OCI-LY1 (cell line): Measurements from ENCODE around the gene PLCG2.

Experiments
- H2AFZ ChIP-seq: fragments of 200-600 bp; sonication (generic), shearing (Covaris generic); 2 replicates; pipeline ENCODE4 v1.6.0; 2014; ENCODE audit warnings: antibody characterized with exemption, mild to moderate bottlenecking, low read length
- H3F3A ChIP-seq: fragments of 200-600 bp; sonication (generic), shearing (Covaris generic); 2 replicates; pipeline ENCODE4 v1.6.0; 2014; ENCODE audit warnings: mild to moderate bottlenecking, antibody characterized with exemption, low read length, moderate library complexity; ENCODE audit not compliant: insufficient read depth
- H3K27ac ChIP-seq: fragments of 200-600 bp; sonication (generic); 2 replicates; pipeline ENCODE4 v1.5.1; 2014; ENCODE audit warnings: low read length, mixed run types, mild to moderate bottlenecking, low read depth; ENCODE audit not compliant: poor library complexity, severe bottlenecking
- H3K27me3 ChIP-seq: fragments of 200-600 bp; sonication (generic); 2 replicates; pipeline ENCODE4 v1.6.0; 2014; ENCODE audit warnings: antibody characterized with exemption, mild to moderate bottlenecking, low read length, moderate library complexity; ENCODE audit not compliant: insufficient read depth
- H3K36me3 ChIP-seq: fragments of 200-600 bp; sonication (generic); 2 replicates; pipeline ENCODE4 v1.6.1; 2014; ENCODE audit warnings: mild to moderate bottlenecking, antibody characterized with exemption, low read length, moderate library complexity, mixed read lengths; ENCODE audit not compliant: insufficient read depth
- H3K4me1 ChIP-seq: fragments of 200-600 bp; sonication (generic); 2 replicates; pipeline ENCODE4 v1.5.1; 2014; ENCODE audit warnings: mild to moderate bottlenecking, low read length, moderate library complexity; ENCODE audit not compliant: insufficient read depth, severe bottlenecking
- H3K4me2 ChIP-seq: fragments of 200-600 bp; sonication (generic), shearing (Covaris generic); 2 replicates; pipeline ENCODE4 v1.6.1; 2014; ENCODE audit warnings: low read length
- H3K4me3 ChIP-seq: fragments of 200-600 bp; sonication (generic); 2 replicates; pipeline ENCODE4 v1.5.1; 2014; ENCODE audit warnings: low read length, low read depth, mild to moderate bottlenecking, mixed read lengths; ENCODE audit not compliant: poor library complexity, severe bottlenecking
- H3K79me2 ChIP-seq: fragments of 200-600 bp; shearing (Covaris generic); 2 replicates; pipeline ENCODE4 v1.6.1; 2016; ENCODE audit warnings: mixed run types, low read length, mixed read lengths; ENCODE audit not compliant: insufficient read depth
- H3K9ac ChIP-seq: fragments of 200-600 bp; sonication (generic), shearing (Covaris generic); 2 replicates; pipeline ENCODE4 v1.6.1; 2014; ENCODE audit warnings: mild to moderate bottlenecking, low read length, mixed read lengths
- H3K9me2 ChIP-seq: fragments of 200-600 bp; sonication (generic), shearing (Covaris generic); 2 replicates; pipeline ENCODE4 v1.6.1; 2014; ENCODE audit warnings: low read depth, mild to moderate bottlenecking, low read length, mixed read lengths
- H3K9me3 ChIP-seq: fragments of 200-600 bp; shearing (Covaris generic); 2 replicates; pipeline ENCODE4 v1.6.1; 2014; ENCODE audit warnings: low read length, mixed read lengths
- H4K20me1 ChIP-seq: fragments of 200-600 bp; sonication (generic), shearing (Covaris generic); 2 replicates; pipeline ENCODE4 v1.6.0; 2016; ENCODE audit warnings: mild to moderate bottlenecking, low read length; ENCODE audit not compliant: insufficient read depth
- EZH2 ChIP-seq: fragments of 200-600 bp; sonication (generic), shearing (Covaris generic); IDR thresholded peaks from 2 replicates; pipeline ENCODE4 v1.8.0; 2017; ENCODE audit warnings: borderline replicate concordance, mixed run types, mild to moderate bottlenecking, antibody characterized with exemption, low read length, moderate library complexity, mixed read lengths
- TF ChIP-seq, protein P1 (sequence below): fragments of 200-600 bp; sonication (generic), shearing (Covaris generic); IDR thresholded peaks from 2 replicates; pipeline ENCODE4 v1.5.1; 2017; ENCODE audit warnings: mild to moderate bottlenecking, antibody characterized with exemption, low read length, moderate library complexity, mixed read lengths

PLCG2 gene

GRCh38 chr16:81891736-81892364 lies 112.8 kb downstream of the PLCG2 start:
- H3K4me3 ChIP-seq, result no peak overlapping the region
- H3K27me3 ChIP-seq, result no peaks in the 10 kb centered on the region
- no peaks in the 10 kb centered on the region for H4K20me1 ChIP-seq
- no peak overlapping the region for H3K4me2 ChIP-seq
- no peak overlapping the region for H3K27ac ChIP-seq
- no peak overlapping the region for H2AFZ ChIP-seq
- no peak for TF ChIP-seq EZH2
- TF ChIP-seq, protein P1, sequence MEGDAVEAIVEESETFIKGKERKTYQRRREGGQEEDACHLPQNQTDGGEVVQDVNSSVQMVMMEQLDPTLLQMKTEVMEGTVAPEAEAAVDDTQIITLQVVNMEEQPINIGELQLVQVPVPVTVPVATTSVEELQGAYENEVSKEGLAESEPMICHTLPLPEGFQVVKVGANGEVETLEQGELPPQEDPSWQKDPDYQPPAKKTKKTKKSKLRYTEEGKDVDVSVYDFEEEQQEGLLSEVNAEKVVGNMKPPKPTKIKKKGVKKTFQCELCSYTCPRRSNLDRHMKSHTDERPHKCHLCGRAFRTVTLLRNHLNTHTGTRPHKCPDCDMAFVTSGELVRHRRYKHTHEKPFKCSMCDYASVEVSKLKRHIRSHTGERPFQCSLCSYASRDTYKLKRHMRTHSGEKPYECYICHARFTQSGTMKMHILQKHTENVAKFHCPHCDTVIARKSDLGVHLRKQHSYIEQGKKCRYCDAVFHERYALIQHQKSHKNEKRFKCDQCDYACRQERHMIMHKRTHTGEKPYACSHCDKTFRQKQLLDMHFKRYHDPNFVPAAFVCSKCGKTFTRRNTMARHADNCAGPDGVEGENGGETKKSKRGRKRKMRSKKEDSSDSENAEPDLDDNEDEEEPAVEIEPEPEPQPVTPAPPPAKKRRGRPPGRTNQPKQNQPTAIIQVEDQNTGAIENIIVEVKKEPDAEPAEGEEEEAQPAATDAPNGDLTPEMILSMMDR, result no peak
- H3K9ac ChIP-seq, result no peak overlapping the region
- H3K36me3 ChIP-seq, result peaks cover 98% of the 10 kb centered on the region
- H3F3A ChIP-seq, result no peaks in the 10 kb centered on the region
- H3K79me2 ChIP-seq, result no peaks in the 10 kb centered on the region
- H3K4me1 ChIP-seq, result no peaks in the 10 kb centered on the region
- H3K9me2 ChIP-seq, result no peaks in the 10 kb centered on the region
- no peaks in the 10 kb centered on the region for H3K9me3 ChIP-seq

DNA sequence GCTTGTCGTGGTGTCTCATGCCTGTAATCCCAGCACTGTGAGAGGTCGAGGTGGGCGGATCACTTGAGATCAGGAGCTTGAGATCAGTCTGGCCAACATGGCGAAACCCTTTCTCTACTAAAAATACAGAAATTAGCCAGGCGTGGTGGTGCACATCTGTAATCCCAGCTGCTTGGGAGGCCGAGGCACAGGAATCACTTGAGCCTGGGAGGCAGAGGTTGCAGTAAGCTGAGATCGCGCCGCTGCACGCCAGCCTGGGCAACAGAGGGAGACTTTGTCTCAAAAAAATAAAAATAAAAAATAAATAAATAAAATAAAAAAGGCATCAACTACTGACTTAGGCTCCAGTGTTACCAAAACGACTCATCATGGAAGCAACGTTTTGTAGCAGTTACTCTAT lies 115.5 kb downstream of the PLCG2 start:
- H3K36me3 ChIP-seq, result peaks cover 98% of the 10 kb centered on the region
- H3K4me1 ChIP-seq, result no peaks in the 10 kb centered on the region
- no peak overlapping the region for H3K9ac ChIP-seq
- no peaks in the 10 kb centered on the region for H3K27me3 ChIP-seq
- no peaks in the 10 kb centered on the region for H4K20me1 ChIP-seq
- no peaks in the 10 kb centered on the region for H3K79me2 ChIP-seq
- TF ChIP-seq EZH2, result no peak
- TF ChIP-seq, protein P1, result no peak
- H3K27ac ChIP-seq, result no peak overlapping the region
- no peaks in the 10 kb centered on the region for H3F3A ChIP-seq
- H3K4me2 ChIP-seq, result no peak overlapping the region
- no peak overlapping the region for H2AFZ ChIP-seq
- H3K4me3 ChIP-seq, result no peak overlapping the region
- no peaks in the 10 kb centered on the region for H3K9me3 ChIP-seq
- H3K9me2 ChIP-seq, result no peaks in the 10 kb centered on the region

DNA sequence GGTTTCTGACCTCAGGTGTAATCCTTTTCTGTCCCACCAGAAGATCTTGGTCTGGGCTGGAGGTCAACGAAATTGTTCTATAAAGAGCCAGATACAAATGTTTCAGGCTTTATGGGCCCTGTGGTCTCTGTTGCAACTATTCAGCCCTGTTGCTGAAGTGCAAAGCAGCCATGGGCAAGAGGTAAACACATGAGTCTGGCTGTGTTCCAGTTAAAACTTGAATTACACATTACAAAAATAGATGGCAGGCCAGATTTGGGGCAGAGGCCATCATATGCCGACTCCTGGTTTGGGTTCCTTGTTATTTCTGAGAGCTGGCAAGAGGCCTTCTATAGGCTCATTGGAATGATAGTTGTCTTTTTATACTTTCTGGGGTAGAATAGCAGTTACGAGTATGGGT lies 117.8 kb downstream of the PLCG2 start:
- no peak overlapping the region for H3K4me3 ChIP-seq
- H4K20me1 ChIP-seq, result no peaks in the 10 kb centered on the region
- no peaks in the 10 kb centered on the region for H3K9me2 ChIP-seq
- no peaks in the 10 kb centered on the region for H3F3A ChIP-seq
- TF ChIP-seq, protein P1, result no peak
- TF ChIP-seq EZH2, result no peak
- H3K4me2 ChIP-seq, result no peak overlapping the region
- no peak overlapping the region for H3K27ac ChIP-seq
- H3K79me2 ChIP-seq, result no peaks in the 10 kb centered on the region
- H3K9ac ChIP-seq, result no peak overlapping the region
- H3K4me1 ChIP-seq, result no peaks in the 10 kb centered on the region
- H3K9me3 ChIP-seq, result no peaks in the 10 kb centered on the region
- H2AFZ ChIP-seq, result no peak overlapping the region
- peaks cover 98% of the 10 kb centered on the region for H3K36me3 ChIP-seq
- H3K27me3 ChIP-seq, result no peaks in the 10 kb centered on the region
